DLD1 (cell line): ENCODE data around the gene MRPL22.
"Not testable (repeated sequence)": the region's sequence is repeated elsewhere in the genome, so short reads cannot be mapped to it uniquely, and the experiment has no call there.

ENCODE experiments used
- in situ Hi-C: cut with HindIII; loops from 2 replicates; pipeline ENCODE4 v1.10.0; 2017; ENCODE audit warnings: low sequenced_read_pairs

Gene MRPL22

DNA sequence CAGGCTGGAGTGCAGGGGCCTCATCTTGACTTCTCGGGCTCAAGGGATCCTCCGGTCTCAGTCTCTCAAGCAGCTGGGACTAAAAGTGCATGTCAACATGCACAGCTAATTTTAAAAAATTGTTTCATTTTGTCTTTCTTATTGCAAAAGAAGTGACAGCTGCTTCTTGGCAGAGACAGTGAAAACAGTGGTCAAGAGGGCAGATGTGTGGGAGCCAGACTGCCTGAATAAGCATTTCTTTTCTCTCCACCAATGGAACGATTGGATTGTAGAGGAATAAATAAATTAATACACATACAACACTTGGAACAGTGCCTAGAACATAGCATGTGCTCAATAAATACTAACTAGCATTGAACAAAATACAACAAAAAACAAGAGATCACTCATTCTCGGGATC lies 45.3 kb downstream of the MRPL22 start:
- in situ Hi-C loops: no loop called here

DNA sequence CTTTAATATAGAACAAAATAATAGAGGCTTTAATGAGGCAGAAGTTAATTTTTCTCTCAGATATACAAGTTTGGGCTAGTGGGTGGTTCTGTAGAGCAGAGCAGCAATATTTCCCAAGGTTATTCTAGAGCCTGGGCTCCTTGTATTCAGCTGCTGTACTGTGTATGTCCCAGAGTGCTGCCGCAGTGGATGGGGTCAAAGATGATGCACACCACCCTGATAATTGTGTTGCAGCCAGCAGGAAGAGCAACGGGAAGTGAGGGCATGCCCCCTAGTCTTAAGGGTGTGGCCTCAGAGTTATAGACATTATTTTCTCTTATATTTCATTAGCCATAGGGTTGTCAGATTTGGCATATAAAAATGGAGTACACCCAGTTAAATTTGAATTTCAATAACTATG lies 48.8 kb downstream of the MRPL22 start:
- in situ Hi-C loops: no loop called here

DNA sequence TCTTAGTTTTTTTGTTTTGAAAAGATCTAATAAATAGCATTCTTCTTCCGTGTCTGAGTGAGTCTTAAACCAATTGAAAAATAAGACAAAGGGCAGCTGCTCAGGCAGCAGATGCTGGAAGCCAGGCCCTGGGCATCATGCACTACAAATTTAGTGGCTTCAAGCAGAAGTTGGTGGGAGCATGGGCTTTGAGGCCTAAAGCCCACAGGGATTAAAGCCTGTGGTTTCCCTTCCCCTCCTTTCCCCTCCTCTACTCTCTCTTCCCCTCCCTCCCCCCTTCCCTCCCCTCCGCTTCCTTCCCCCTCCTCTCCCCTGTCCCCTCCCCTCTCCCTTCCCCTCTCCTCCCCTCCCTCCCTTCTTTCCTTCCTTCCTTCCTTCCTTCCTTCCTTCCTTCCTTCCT lies 52.6 kb downstream of the MRPL22 start:
- in situ Hi-C loops: no loop called here

DNA sequence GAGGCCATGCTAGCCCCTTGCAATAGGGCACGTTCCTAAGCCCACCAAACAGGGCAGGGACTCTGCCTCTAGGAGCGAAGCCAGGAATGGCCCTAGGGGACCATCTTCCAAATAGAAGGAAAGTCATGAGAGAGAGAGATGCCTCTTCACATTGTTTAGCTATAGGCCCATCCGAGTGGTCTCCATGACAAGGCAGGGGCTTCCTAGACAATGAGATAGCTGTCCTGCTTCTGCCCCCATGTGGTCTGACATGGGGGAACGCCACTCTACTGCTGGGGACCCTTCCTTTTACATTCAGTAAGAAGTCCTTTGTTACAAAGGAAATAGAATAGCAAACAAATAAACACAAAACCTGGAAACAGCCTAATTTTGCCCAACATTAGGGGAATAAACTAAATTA lies 54.8 kb downstream of the MRPL22 start:
- in situ Hi-C loops: no loop called here

DNA sequence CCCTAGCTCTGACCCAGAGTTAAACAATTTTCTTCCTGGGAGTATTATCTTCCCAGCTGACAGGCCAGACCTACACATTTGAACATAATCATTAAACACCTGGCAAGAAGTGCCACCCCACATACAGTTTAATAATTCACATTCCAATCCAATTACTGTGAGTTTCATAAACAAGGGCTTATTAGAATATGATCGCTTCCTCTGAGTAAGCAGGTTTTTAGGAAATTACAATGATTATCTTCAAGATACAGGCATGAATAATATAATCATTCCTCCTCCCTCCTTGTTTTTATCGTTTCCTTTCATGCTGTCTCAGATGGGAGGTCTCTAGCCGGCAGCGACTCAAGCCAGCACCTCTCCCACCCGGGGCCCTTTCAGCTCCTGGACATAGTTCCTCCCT lies 56.9 kb downstream of the MRPL22 start:
- in situ Hi-C loops: no loop called here

DNA sequence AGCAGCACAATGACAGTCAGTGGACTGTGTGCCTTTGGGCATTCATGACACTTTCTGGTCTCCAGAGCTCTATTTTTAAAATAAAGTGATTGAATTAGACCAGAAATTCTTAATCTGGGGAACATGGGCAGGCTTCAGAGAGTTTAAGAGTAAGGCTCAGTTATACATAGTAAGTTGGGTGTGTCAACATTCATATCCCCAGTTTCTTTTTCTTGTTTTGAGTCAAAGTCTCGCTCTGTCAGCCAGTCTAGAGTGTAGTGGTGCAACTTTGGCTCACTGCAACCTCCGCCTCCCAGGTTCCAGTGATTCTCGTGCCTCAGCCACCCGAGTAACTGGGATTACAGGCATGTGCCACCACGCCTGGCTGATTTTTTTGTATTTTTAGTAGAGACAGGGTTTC lies 59.0 kb downstream of the MRPL22 start:
- in situ Hi-C loops: no loop called here

DNA sequence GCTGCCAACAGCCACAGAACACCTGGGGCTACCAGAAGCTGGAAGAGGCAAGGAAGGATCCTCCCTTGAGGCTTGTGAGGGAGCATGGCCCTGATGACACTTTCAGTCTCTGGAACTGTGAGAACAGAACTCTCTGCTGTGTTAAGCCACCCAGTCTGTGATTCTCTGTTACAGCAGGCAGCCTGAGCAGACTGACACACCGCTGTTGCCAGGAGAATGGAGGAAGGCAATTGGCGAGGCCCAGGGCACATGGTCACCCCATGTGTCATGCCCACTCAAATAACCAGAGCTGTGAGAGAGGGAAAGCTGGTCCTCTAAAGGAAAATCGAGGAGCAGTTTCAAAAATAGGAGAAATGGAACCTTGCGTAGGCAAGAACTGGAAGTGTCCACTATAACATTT lies 60.6 kb downstream of the MRPL22 start:
- in situ Hi-C loops: no loop called here

DNA sequence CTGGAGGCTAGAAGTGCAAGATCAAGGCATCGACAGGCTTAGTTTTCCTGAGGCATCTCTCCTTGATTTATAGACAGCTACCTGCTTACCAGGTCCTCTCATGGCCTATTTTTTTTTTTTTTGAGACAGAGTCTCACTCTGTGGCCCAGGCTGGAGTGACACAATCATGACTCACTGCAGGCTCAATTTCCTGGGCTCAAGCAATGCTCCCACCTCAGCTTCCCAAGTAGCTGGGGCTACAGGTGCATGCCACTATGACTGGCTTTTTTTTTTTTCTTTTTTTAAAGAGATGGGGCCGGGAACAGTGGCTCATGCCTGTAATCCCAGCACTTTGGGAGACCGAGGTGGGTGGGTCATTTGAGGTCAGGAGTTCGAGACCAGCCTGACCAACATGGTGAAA lies 61.8 kb downstream of the MRPL22 start:
- in situ Hi-C loops: not testable (repeated sequence)

DNA sequence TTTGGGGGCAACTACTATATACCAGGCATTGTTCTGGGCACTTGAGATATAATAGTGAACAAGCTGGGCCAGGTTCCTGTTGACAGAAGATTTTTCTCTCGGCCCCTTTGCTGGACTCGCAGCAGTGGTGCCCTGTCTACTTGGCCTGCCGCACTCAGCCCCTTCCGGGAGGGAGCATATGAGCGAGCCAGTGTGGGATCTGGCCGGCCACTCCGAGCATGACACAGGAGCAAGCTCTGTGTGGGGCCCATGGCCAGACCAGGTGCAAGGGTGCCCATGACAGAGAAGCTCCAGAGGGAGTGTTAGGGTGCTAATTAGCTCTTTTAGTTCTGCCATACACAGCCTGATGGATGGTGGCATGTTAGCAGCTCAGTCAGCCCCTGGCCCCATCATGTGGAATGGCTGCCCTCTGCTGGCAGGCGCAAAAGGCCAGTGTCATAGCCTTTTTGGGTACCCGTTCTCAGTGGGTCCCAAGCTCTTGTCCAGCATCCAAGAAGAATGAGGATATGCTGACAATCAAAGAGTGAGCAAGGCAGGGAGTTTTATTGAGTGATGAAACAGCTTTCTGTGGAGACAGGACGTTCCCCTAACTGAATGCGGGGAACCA lies 63.4 kb downstream of the MRPL22 start:
- in situ Hi-C loops: no loop called here

DNA sequence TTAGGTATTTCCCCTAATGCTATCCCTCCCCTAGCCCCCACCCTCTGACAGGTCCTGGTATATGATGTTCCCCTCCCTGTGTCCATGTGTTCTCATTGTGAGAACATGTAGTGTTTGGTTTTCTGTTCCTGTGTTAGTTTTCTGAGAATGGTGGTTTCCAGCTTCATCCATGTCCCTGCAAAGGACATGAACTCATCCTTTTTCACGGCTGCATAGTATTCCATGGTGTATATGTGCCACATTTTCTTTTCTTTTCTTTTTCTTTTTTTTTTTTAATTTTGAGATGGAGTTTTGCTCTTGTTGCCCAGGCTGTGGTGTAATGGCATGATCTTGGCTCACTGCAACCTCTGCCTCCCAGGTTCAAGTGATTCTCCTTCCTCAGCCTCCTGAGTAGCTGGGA lies 65.4 kb downstream of the MRPL22 start:
- in situ Hi-C loops: not testable (repeated sequence)

DNA sequence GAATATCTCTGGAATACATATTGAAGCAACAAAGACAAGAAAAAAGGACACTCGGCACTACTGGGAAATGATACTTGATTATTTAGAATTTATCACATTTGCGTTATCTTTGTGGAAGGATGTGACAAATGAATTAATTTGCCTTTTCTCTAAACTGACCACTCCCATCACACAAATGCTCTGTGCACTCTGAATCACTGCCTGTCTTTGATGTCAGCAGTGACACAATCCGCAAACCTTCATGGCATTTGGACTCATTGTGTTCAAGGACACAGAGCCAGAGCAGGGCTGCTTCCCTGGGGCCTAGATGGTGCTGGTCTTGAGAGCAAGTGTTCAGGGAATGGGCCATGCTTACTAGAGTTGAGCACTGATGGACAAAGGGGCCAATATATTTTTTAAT lies 67.8 kb downstream of the MRPL22 start:
- in situ Hi-C loops: no loop called here

DNA sequence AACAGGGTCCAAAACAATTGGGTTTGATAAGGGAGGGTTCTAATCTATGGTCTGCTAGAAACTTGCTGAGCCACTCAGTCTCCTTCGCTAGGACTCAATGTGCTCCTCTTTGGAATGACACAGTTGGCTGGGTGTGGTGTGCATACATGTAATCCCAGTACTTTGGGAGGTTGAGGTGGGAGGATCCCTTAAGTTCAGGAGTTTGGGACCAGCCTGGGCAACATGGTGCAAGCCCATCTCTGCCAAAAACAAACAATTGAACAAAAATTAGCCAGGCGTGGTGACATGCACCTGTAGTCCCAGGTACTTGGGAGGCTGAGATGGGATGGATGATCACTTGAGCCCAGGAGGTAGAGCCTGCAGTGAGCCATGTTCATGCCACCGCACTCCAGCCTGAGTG lies 70.0 kb downstream of the MRPL22 start:
- in situ Hi-C loops: no loop called here

DNA sequence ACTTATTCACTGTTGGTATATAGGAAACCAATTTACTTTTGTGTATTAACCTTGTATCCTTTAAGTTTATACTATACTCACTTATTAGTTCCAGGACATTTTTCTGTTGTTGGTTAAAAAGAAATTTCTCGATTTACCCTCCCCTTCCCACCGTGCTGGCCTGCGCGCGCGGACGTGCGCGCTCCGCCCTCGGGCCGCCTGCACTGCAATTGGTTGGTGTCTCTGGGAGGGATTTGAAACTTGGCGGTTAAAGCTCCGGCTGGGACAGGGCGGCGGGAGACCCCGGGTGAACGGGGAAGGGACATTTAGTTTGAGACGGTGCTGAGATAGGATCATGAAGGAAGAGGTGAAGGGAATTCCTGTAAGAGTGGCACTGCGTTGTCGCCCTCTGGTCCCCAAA lies 72.7 kb downstream of the MRPL22 start, which contains the start of gene KIF4B:
KIF4B (plus strand) TSS at position 230 of the 400 bp plus-strand sequence; CDS start at position 335, 105 bp downstream.
- in situ Hi-C loops: no loop called here

DNA sequence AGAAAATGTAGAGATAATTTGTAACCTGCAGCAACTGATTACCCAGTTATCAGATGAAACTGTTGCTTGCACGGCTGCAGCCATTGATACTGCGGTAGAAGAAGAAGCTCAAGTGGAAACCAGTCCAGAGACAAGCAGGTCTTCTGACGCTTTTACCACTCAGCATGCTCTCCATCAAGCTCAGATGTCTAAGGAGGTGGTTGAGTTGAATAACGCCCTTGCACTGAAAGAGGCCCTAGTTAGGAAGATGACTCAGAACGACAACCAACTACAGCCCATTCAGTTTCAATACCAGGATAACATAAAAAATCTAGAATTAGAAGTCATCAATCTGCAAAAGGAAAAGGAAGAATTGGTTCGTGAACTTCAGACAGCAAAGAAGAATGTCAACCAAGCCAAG lies 74.4 kb downstream of the MRPL22 start:
- in situ Hi-C loops: no loop called here

DNA sequence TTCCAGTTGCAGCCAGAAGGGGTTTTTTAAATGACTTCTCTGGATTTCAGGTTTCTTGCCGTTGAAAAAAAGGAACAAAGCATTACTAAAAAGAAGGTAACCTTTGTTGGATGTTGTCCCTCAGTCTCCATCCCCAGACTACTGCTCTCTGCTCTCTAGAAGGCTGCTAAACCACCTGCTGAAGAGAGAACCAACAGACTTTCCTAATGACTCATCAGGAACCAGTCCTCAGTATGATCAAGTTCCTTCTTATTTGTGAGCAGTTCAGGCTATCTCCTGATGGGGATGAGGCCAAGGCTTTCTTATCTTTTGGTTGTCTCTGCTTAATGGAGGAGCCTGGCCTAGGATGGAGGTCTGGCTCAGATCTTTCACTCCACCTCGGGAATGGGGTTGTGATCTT lies 76.7 kb downstream of the MRPL22 start:
- in situ Hi-C loops: no loop called here
